ENCODE data around the gene RTL10. TPM values are rescaled to one million over a fixed set of nuclear protein-coding genes. Genes with fewer than 3 reads are reported as not detected.

Gene RTL10
- total and polyA plus RNA-seq, 2 of the 8 experiments (the other 6 are each of a cell fraction or from before 2014, with no cell fraction given), result 11.5 to 18.8 TPM

DNA sequence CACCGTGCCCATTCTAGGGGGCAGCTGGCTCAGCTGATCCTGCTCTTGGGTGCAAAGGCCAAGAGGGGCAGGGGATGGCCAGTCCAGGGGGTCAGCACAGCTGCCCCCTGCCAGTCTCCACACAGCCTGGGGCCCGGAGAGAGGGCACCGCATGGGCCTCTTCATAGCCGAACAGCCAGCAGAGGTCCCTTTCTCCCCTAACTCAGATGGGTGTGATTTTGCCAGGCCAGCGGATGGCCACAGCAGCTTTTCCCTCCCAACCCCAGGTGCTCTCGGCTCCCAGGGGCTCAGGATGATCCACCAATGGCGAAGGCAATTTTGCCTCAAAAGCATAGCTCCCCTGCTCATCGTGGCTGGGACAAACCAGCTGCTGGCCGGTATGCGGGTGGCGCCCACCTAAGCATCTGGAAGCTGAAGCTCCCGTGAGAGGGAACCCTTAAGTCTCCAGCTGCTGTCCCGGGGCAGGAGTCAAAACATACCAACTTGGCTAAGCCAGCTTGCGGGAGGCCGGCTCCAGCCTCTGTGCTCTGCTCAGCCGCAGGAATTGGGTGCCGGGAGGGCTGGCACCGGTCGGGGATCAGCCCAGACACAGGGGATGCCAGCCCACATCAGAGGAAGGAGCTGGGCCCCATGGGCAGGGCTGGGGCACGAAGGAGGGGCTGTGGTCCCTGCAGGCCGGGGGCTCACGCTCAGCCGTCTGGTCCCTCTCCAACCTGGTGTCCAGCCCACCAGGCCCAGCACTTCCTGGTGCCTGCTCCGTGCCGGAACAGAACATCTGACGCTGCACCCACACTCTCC, 30.5 kb upstream of the RTL10 start:
- H3K9me3 ChIP-seq (ENCODE audit: insufficient read depth in 2 of 2, low read depth in 1 of 2, low read length in 1 of 2), result no peaks in the 10 kb centered on the region
- H3K36me3 ChIP-seq (ENCODE audit: control insufficient read depth in 2 of 4, insufficient read depth in 4 of 4, low read length in 3 of 4), result no peaks in the 10 kb centered on the region
- no peak for TF ChIP-seq SIRT6 (IDR thresholded peaks at IDR 0.05; ENCODE audit: low read length)
- no peak for TF ChIP-seq JUND (IDR thresholded peaks at IDR 0.05; ENCODE audit: low read length)
- TF ChIP-seq CEBPB (IDR thresholded peaks at IDR 0.05; ENCODE audit: low read depth, low read length), result no peak
- TF ChIP-seq SIN3A (conservative IDR thresholded peaks at IDR 0.05 in 1 of 2, IDR thresholded peaks at IDR 0.05 in 1 of 2; ENCODE audit: low read depth in 1 of 2, low read length in 2 of 2), result no peak
- TF ChIP-seq RFX5 (IDR thresholded peaks at IDR 0.05; ENCODE audit: borderline replicate concordance, low read depth, low read length), result no peak
- no peak for TF ChIP-seq POLR2A (IDR thresholded peaks at IDR 0.05; ENCODE audit: control extremely low read depth in 1 of 2, low read depth in 2 of 2, low read length in 2 of 2)
- no peak for TF ChIP-seq HDAC6 (IDR thresholded peaks at IDR 0.05; ENCODE audit: low read depth, low read length)
- TF ChIP-seq SP4 (IDR thresholded peaks at IDR 0.05; ENCODE audit: low read length), result no peak
- no peak overlapping the region for H4K8ac ChIP-seq (ENCODE audit: extremely low read depth, insufficient read depth, low read length)
- H3K9ac ChIP-seq (replicated peaks in 1 of 4; ENCODE audit: extremely low read depth in 1 of 4, low read depth in 3 of 4, low read length in 3 of 4), result no peak overlapping the region
- peaks cover 0 to 3% (median 0%) of the 10 kb centered on the region in 4 experiments; a peak in 1 of 7 replicates for H3K27me3 ChIP-seq (replicated peaks in 1 of 4; ENCODE audit: control insufficient read depth in 3 of 4, extremely low read depth in 1 of 4, insufficient read depth in 3 of 4, low read length in 3 of 4)
- H2BK12ac ChIP-seq (ENCODE audit: low read depth, low read length), result peak overlapping the region; percentile 63; the same call in 1 of the 2 replicates
- 88% methylated on average over 26 of the region's 26 CpGs; no CpG with 5 or more reads in 1 of the 2 experiments for WGBS, 2 experiments (ENCODE audit: extremely low coverage in 1 of 2, insufficient coverage in 1 of 2, insufficient read length in 1 of 2, insufficient replicate concordance in 2 of 2, low coverage in 1 of 2, low lambda C conversion rate in 2 of 2, missing lambda C conversion rate in 1 of 2)
- no peak overlapping the region for H3K4ac ChIP-seq (replicated peaks; ENCODE audit: insufficient read length, low read depth, low read length)
- no peak overlapping the region for H3K14ac ChIP-seq (ENCODE audit: insufficient read length)
- CTCF ChIA-PET (ENCODE audit: partially characterized antibody), result interaction anchor here (0.7 to 9.5 kb wide), 11 partner anchors 9 to 83 kb away, joined by 3 to 69 read pairs (median 4); no protein-coding TSS in a partner anchor
- H3K23me2 ChIP-seq (ENCODE audit: low read depth, low read length), result peaks cover 4% of the 10 kb centered on the region
- peak overlapping the region; percentile 48; the same call in 1 of the 2 replicates for H3K18ac ChIP-seq (ENCODE audit: extremely low read depth, low read length)
- DNase-seq (ENCODE audit: low read depth in 1 of 2, low spot score in 2 of 2) (no peak), FAIRE-seq (no peak)
- no peaks in the 10 kb centered on the region for H3K79me2 ChIP-seq (ENCODE audit: control insufficient read depth in 1 of 2, insufficient read depth in 2 of 2, low read length in 2 of 2)
- no peak overlapping the region for H2BK5ac ChIP-seq (ENCODE audit: low read depth, low read length)
- no peaks in the 10 kb centered on the region for H3K79me1 ChIP-seq (ENCODE audit: low read depth, low read length)
- peaks cover 11 to 19% (median 15%) of the 10 kb centered on the region in 4 experiments for H3K4me1 ChIP-seq (replicated peaks in 1 of 4; ENCODE audit: control insufficient read depth in 3 of 4, insufficient read depth in 4 of 4, low read length in 3 of 4)
- H4K5ac ChIP-seq (ENCODE audit: insufficient read length, low read depth, low read length), result no peak overlapping the region
- H2BK20ac ChIP-seq (ENCODE audit: low read length), result peak overlapping the region; percentile 83; the same call in 1 of the 2 replicates
- H3K56ac ChIP-seq (replicated peaks; ENCODE audit: insufficient read length, low read depth, low read length), result no peak overlapping the region
- no peak overlapping the region for H3K27ac ChIP-seq (ENCODE audit: low read depth, low read length)
- H3K4me3 ChIP-seq (ENCODE audit: extremely low read depth in 1 of 4, insufficient read depth in 2 of 4, low read depth in 3 of 4, low read length in 4 of 4), result no peak overlapping the region
- H2AFZ ChIP-seq (ENCODE audit: low read length), result no peak overlapping the region
- H3K4me2 ChIP-seq (ENCODE audit: insufficient read depth in 1 of 2, low read depth in 2 of 2, low read length in 2 of 2), result no peak overlapping the region
- 0 out of 2 replicates have a peak overlapping the region, but pooled peaks have one; percentile 81 for H2BK15ac ChIP-seq (ENCODE audit: low read length)
- H4K20me1 ChIP-seq (replicated peaks in 1 of 2; ENCODE audit: control insufficient read depth in 1 of 2, insufficient read depth in 2 of 2, low read length in 2 of 2), result no peaks in the 10 kb centered on the region
- POLR2A ChIA-PET (ENCODE audit: partially characterized antibody), result no interaction called here
- no peak overlapping the region for H2BK120ac ChIP-seq (replicated peaks; ENCODE audit: low read depth, low read length)
- peak overlapping the region; percentile 62 for H4K91ac ChIP-seq (replicated peaks; ENCODE audit: insufficient read length, low read length)
- no peak overlapping the region for H3K23ac ChIP-seq (ENCODE audit: insufficient read length)
- no peak overlapping the region for H2AK5ac ChIP-seq (ENCODE audit: low read depth, low read length)
